GM21381 (cell line): Measurements from ENCODE around the gene ZNF638.
"Not testable (repeated sequence)": the region's sequence is repeated elsewhere in the genome, so short reads cannot be mapped to it uniquely, and the experiment has no call there.

Experiments
- ATAC-seq: cut with Tn5 transposase; IDR thresholded peaks from one replicate; pipeline ENCODE4 v1.9.1; 2021; ENCODE audit warnings: mild to moderate bottlenecking, moderate library complexity; ENCODE audit not compliant: unreplicated experiment

ZNF638 gene

DNA sequence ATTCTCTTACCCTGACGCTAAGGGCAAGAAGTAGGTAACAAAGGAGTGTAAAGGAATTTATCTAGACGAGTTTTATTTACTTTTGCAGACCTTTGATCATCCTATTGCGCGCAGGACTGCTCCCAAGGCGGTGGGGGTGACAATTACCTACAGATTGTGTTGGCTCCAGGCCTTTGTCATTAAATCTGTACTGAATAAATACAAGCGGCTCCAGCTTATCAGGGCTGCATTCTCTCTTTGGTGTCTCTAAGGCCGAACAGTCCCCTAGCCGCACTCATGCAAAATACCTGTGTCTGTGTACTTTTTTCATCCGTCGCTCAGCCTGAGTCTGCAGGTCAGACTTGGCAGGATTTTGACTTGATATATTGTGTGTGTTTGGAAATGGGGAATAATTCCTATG is 63.9 kb downstream of the ZNF638 start:
- no peak for ATAC-seq

DNA sequence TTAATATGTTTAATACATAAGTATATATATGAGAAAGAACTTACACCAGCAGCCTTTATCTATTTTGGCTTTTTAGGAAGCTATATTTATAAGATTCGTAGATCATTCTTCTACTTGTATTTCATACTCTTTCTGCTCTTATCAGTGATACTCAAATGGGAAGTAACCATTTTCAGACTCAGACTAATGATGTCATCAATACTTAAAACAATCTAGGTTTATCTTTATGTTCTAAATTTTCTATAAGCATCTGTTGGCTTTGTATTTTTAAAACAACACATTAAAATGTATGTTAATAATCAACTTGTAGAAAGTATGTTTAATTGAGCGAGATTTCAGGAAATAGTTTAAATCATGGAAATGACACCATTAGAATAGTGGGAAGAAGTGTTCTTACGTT is 70.8 kb downstream of the ZNF638 start:
- ATAC-seq = no peak

- ATAC-seq = no peak
Observed at GRCh38 chr2:71409611-71410010, 78.0 kb downstream of the ZNF638 start.

DNA sequence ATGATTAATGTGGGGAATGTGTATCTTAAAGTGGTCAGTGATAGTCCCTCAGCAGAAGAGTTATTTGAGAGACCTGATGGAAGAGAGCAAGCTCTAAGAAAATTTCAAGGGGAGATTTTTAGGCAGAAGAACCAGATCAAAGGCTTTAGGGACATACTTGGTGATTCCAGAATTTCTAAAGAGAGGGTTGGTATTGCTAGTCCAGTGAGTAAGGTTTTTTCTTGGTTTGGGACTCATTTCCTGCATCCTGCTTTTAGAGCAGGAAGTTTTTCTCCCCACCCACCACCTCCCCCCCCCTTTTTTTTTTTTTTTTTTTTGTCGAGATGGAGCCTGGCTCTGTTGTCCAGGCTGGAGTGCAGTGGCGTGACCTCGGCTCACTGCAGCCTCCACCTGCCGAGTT is 79.1 kb downstream of the ZNF638 start:
- ATAC-seq = no peak

DNA sequence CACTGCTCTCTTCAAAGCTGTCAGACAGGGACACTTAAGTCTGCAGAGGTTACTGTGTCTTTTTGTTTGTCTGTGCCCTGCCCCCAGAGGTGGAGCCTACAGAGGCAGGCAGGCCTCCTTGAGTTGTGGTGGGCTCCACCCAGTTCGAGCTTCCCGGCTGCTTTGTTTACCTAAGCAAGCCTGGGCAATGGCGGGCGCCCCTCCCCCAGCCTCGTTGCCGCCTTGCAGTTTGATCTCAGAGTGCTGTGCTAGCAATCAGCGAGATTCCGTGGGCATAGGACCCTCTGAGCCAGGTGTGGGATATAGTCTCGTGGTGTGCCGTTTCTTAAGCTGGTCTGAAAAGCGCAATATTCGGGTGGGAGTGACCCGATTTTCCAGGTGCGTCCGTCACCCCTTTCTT is 85.3 kb downstream of the ZNF638 start:
- not testable (repeated sequence) for ATAC-seq

GRCh38 chr2:71417300-71418202 is 86.0 kb downstream of the ZNF638 start:
- ATAC-seq = no peak

GRCh38 chr2:71419145-71419544 is 87.6 kb downstream of the ZNF638 start:
- no peak for ATAC-seq

- no peak for ATAC-seq
Observed at GRCh38 chr2:71419976-71420375, 88.4 kb downstream of the ZNF638 start.

DNA sequence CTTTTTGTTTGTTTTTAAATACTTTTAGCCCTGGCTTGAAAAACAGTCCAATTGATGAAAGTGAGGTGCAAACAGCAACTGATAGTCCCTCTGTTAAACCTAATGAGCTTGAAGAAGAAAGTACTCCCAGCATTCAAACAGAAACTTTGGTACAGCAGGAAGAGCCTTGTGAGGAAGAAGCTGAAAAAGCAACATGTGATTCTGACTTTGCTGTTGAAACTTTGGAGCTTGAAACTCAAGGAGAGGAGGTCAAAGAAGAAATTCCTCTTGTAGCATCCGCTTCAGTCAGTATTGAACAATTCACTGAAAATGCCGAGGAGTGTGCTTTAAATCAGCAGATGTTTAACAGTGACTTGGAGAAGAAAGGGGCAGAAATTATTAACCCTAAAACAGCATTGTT is 91.2 kb downstream of the ZNF638 start:
- no peak for ATAC-seq

DNA sequence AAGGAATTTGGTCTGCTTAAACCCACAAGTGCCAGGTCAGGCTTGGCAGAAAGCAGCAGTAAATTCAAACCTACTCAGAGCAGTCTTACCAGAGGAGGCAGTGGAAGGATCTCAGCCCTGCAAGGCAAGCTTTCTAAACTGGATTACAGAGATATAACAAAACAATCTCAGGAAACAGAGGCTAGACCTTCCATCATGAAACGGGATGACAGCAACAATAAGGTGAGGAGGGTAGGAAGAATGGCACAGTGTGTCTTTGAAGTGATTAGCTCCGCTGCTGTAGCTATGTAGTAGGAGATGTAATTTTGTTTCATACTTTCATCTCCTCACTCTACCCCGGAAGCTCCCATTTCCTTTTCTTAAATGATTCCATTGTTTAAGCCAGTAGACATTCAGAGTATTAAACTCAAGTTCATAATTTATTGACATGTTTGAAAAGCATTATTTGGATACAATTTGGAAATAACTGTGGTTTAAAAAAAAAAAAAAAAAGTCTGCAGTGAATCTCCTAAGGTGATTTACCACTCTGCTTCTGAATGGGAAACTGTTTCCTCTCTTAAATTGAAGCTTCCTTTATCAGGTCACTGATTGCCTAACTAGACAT is 92.3 kb downstream of the ZNF638 start:
- no peak for ATAC-seq

GRCh38 chr2:71426721-71427120 is 95.1 kb downstream of the ZNF638 start:
- no peak for ATAC-seq

DNA sequence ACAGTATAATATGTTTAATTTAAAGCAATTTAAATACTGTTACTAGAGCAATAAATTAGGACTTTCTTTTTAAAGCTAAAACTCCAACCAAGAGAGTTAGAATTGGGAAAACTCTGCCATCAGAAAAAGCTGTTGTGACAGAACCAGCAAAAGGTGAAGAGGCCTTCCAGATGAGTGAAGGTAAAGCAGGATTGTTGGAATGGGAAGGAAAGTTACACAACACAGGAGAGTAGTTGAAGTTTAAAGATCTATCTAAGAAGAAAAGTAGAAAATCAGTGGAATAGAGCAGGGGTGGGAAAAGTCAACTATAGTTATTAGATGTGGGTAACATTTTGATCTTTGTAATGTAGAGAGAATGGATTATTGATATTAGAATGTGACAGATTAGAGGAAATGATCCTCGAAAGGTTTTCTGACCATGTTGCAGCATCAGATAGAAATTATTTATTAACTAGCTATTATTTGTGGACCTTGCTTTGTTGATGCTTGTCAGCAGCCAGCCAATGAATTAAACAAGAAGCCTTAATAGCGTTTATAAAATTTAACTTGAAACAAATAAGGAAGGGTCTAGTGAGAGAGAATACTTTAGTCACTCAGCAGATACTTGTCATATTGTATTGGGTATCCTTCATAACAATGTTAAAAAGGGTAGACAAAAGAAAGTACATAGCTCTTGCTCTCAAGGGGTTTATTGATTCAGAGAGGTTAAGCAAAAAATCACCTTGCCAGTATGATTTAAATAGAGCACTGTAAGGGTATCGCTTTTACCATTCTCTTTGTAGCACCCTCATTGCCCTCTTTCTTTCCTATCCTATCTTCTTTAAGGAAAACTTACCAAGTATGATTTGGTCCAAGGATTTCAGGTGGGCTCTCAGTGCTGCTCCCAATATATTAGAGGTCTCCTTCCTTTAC is 97.1 kb downstream of the ZNF638 start:
- no peak for ATAC-seq

DNA sequence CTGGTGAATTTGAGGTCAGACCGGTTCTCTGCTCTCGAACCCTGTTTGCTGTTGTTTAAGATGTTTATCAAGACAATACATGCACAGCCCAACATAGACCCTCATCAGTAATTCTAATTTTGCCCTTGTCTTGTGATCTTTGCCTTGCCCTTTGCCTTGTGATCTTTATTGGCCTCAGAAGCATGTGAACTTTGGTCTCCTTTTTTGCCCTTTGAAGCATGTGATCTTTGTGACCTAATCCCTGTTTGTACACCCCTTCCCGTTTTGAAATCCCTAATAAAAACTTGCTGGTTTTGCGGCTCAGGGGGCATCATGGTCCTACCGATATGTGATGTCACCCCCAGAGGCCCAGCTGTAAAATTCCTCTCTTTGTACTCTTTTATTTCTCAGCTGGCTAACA is 113.6 kb downstream of the ZNF638 start:
- ATAC-seq = not testable (repeated sequence)

GRCh38 chr2:71446505-71446904 is 114.9 kb downstream of the ZNF638 start:
- ATAC-seq = no peak

DNA sequence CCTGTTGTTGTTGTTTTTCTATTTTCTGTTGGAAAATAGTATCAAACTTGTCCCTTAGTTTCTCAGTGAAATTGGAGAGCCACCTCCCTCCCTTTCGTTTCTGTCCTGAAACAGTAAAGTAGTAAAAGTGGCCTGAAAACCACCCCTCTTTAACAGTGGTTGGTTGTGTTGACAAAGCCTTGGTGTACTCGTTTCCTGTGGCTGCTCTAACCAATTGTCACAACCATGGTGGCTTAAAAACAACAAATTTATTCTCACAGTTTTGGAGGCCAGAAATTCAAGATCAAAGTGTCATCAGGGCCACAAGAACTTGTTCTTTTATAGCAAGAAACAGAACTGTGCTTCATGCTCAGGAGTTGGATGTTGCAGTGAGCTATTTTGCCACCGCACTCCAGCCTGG is 117.8 kb downstream of the ZNF638 start:
- no peak for ATAC-seq

DNA sequence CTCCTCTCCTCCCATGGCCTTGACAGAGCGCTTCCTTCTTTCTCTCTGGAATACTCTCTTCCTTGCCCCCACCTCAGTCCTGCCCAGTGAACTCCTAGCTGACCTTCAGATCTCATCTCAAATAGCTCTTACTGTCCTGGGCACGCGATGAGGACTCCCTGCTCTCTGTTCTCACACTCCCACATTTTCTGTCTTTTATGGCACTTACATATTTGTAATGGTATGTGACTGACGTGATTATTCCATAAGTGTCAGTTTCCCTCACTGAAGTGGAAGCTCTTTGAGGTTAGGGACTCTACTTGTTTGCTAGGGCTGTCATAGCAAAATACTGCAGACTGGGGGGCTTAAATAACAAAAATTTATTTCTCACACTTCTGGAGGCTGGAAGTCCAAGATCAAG is 120.1 kb downstream of the ZNF638 start:
- no peak for ATAC-seq

- no peak for ATAC-seq
Observed at GRCh38 chr2:71452565-71452964, 121.0 kb downstream of the ZNF638 start.

GRCh38 chr2:71453404-71454220 is 122.0 kb downstream of the ZNF638 start, which contains the start of gene DYSF:
Gene DYSF, plus strand, starts transcription at chr2:71453561.
- ATAC-seq = no peak

GRCh38 chr2:71454221-71455010 is 122.8 kb downstream of the ZNF638 start:
- ATAC-seq = no peak
